Measurements from ENCODE around the gene KLHL14.

The KLHL14 gene

GRCh38 chr18:32698153-32698552 is 74.7 kb downstream of the KLHL14 start:
- no peak for DNase-seq (ENCODE audit: low read depth in 1 of 2, low spot score in 1 of 2)
- no peak overlapping the region for H3K27ac ChIP-seq (replicated peaks)
- TF ChIP-seq SPI1 (IDR thresholded peaks at IDR 0.05; ENCODE audit: borderline replicate concordance, low read depth) (no peak), REST (IDR thresholded peaks at IDR 0.05; ENCODE audit: insufficient replicate concordance, low read depth) (no peak), GABPA (IDR thresholded peaks at IDR 0.05; ENCODE audit: low read depth) (no peak), CTCF (IDR thresholded peaks at IDR 0.05; ENCODE audit: insufficient read depth, low read length) (no peak), POLR2AphosphoS5 (IDR thresholded peaks at IDR 0.05; ENCODE audit: low read depth) (no peak)
- no peak overlapping the region for H3K4me3 ChIP-seq (replicated peaks; ENCODE audit: insufficient read depth, low read length)
- H3K27me3 ChIP-seq (ENCODE audit: insufficient read depth, poor library complexity, severe bottlenecking) = peaks cover 3% of the 10 kb centered on the region

GRCh38 chr18:32696376-32696775 is 76.4 kb downstream of the KLHL14 start:
- Histone ChIP-seq H3K27me3 (ENCODE audit: insufficient read depth, poor library complexity, severe bottlenecking) (peaks cover 3% of the 10 kb centered on the region), H3K27ac (replicated peaks) (no peak overlapping the region), H3K4me3 (replicated peaks; ENCODE audit: insufficient read depth, low read length) (no peak overlapping the region)
- no peak for TF ChIP-seq SPI1 (IDR thresholded peaks at IDR 0.05; ENCODE audit: borderline replicate concordance, low read depth)
- TF ChIP-seq GABPA (IDR thresholded peaks at IDR 0.05; ENCODE audit: low read depth) = no peak
- no peak for TF ChIP-seq CTCF (IDR thresholded peaks at IDR 0.05; ENCODE audit: insufficient read depth, low read length)
- TF ChIP-seq REST (IDR thresholded peaks at IDR 0.05; ENCODE audit: insufficient replicate concordance, low read depth) = no peak
- TF ChIP-seq POLR2AphosphoS5 (IDR thresholded peaks at IDR 0.05; ENCODE audit: low read depth) = no peak
- DNase-seq (ENCODE audit: low read depth in 1 of 2, low spot score in 1 of 2) = no peak

GRCh38 chr18:32695534-32695933 is 77.3 kb downstream of the KLHL14 start:
- Histone ChIP-seq H3K4me3 (replicated peaks; ENCODE audit: insufficient read depth, low read length) (no peak overlapping the region), H3K27me3 (ENCODE audit: insufficient read depth, poor library complexity, severe bottlenecking) (peaks cover 3% of the 10 kb centered on the region), H3K27ac (replicated peaks) (no peak overlapping the region)
- TF ChIP-seq CTCF (IDR thresholded peaks at IDR 0.05; ENCODE audit: insufficient read depth, low read length) (no peak), POLR2AphosphoS5 (IDR thresholded peaks at IDR 0.05; ENCODE audit: low read depth) (no peak), SPI1 (IDR thresholded peaks at IDR 0.05; ENCODE audit: borderline replicate concordance, low read depth) (no peak), REST (IDR thresholded peaks at IDR 0.05; ENCODE audit: insufficient replicate concordance, low read depth) (no peak), GABPA (IDR thresholded peaks at IDR 0.05; ENCODE audit: low read depth) (no peak)
- DNase-seq (ENCODE audit: low read depth in 1 of 2, low spot score in 1 of 2) = no peak
